Astrocyte (in vitro differentiated cells and primary cell): ENCODE measurements around the gene GZMM. TPM values are rescaled to one million over a fixed set of nuclear protein-coding genes. Genes with fewer than 3 reads are reported as not detected.
"Not testable (repeated sequence)": the region's sequence is repeated elsewhere in the genome, so short reads cannot be mapped to it uniquely, and the experiment has no call there.

ENCODE experiments used
- DNase-seq: peaks from one replicate; pipeline ENCODE4 v3.0.0-alpha.2; 2010; ENCODE audit warnings: low read depth
- FAIRE-seq: peaks from 2 replicates; lab custom pipeline; 2011; peaks lifted over from hg19 to GRCh38; lab: Jason Lieb, UNC
- H2AFZ ChIP-seq: 2 replicates; pipeline ENCODE4 v1.6.0; 2012; ENCODE audit warnings: low read depth, low read length, inconsistent platforms
- H3K27ac ChIP-seq: 2 replicates; pipeline ENCODE4 v1.5.1; 2011; ENCODE audit warnings: low read depth, low read length, inconsistent platforms
- H3K27me3 ChIP-seq: 2 replicates; pipeline ENCODE4 v1.6.0; 2011; ENCODE audit warnings: low read length, inconsistent platforms; ENCODE audit not compliant: insufficient read depth
- H3K36me3 ChIP-seq: 2 replicates; pipeline ENCODE4 v1.5.1; 2011; ENCODE audit warnings: low read length, inconsistent platforms; ENCODE audit not compliant: insufficient read depth
- H3K4me1 ChIP-seq: 2 replicates; pipeline ENCODE4 v1.5.1; 2011; ENCODE audit warnings: low read length, inconsistent platforms; ENCODE audit not compliant: insufficient read depth
- H3K4me2 ChIP-seq: 2 replicates; pipeline ENCODE4 v1.6.0; 2012; ENCODE audit warnings: low read length, inconsistent platforms
- H3K4me3 ChIP-seq: 2 replicates; pipeline ENCODE4 v1.5.1; 2011; ENCODE audit warnings: low read depth, mild to moderate bottlenecking, low read length, inconsistent platforms; ENCODE audit not compliant: insufficient read depth
- H3K79me2 ChIP-seq: 2 replicates; pipeline ENCODE4 v1.6.0; 2012; ENCODE audit warnings: mild to moderate bottlenecking, low read length, inconsistent platforms; ENCODE audit not compliant: insufficient read depth
- H3K9ac ChIP-seq: 2 replicates; pipeline ENCODE4 v1.6.0; 2012; ENCODE audit warnings: mild to moderate bottlenecking, low read length, inconsistent platforms
- H3K9me3 ChIP-seq: 2 replicates; pipeline ENCODE4 v1.5.1; 2012; ENCODE audit warnings: low read depth, mild to moderate bottlenecking, low read length, inconsistent platforms; ENCODE audit not compliant: insufficient read depth
- H4K20me1 ChIP-seq: 2 replicates; pipeline ENCODE4 v1.6.0; 2012; ENCODE audit warnings: low read length, inconsistent platforms; ENCODE audit not compliant: insufficient read depth
- H3K27ac Mint-ChIP-seq: one replicate; pipeline ENCODE4 v1.8.0; 2021; ENCODE audit warnings: mild to moderate bottlenecking, mixed read lengths; ENCODE audit not compliant: unreplicated experiment
- H3K27me3 Mint-ChIP-seq: one replicate; pipeline ENCODE4 v1.8.0; 2021; ENCODE audit warnings: low read depth, mixed read lengths; ENCODE audit not compliant: unreplicated experiment
- H3K36me3 Mint-ChIP-seq: one replicate; pipeline ENCODE4 v1.8.0; 2021; ENCODE audit warnings: low read depth, mixed read lengths; ENCODE audit not compliant: unreplicated experiment
- H3K4me1 Mint-ChIP-seq: one replicate; pipeline ENCODE4 v1.8.0; 2021; ENCODE audit warnings: low read depth, mixed read lengths; ENCODE audit not compliant: unreplicated experiment
- H3K4me3 Mint-ChIP-seq: one replicate; pipeline ENCODE4 v1.8.0; 2021; ENCODE audit warnings: mild to moderate bottlenecking, moderate library complexity, mixed read lengths; ENCODE audit not compliant: unreplicated experiment
- H3K9me3 Mint-ChIP-seq: one replicate; pipeline ENCODE4 v1.8.0; 2021; ENCODE audit warnings: mild to moderate bottlenecking, mixed read lengths; ENCODE audit not compliant: unreplicated experiment
- CTCF ChIP-seq: IDR thresholded peaks from 2 replicates; pipeline ENCODE4 v1.5.1; 2011; ENCODE audit warnings: low read depth, mild to moderate bottlenecking, inconsistent platforms, low read length, moderate library complexity; ENCODE audit not compliant: insufficient read depth
- EZH2 ChIP-seq: IDR thresholded peaks from 2 replicates; pipeline ENCODE4 v1.6.1; 2012; ENCODE audit warnings: mild to moderate bottlenecking, low read length, inconsistent platforms; ENCODE audit not compliant: insufficient read depth
- total RNA-seq: library from RNA; stranded (reverse); gene quantifications from 2 replicates; pipeline ENCODE4 v1.2.1, GENCODE V29; 2021

The GZMM gene
- total RNA-seq, 1 donor from 2014 or later: 0.70 TPM

GRCh38 chr19:584240-585001 lies 40.6 kb downstream of the GZMM start:
- Histone ChIP-seq H4K20me1 (peaks cover 62% of the 10 kb centered on the region), H3K9me3 (no peaks in the 10 kb centered on the region), H3K27me3 (no peaks in the 10 kb centered on the region), H3K4me1 (peaks cover 31% of the 10 kb centered on the region), H3K79me2 (peaks cover 22% of the 10 kb centered on the region), H3K4me2 (no peak overlapping the region), H2AFZ (no peak overlapping the region), H3K4me3 (no peak overlapping the region), H3K9ac (no peak overlapping the region), H3K36me3 (peaks cover 5% of the 10 kb centered on the region), H3K27ac (no peak overlapping the region)
- TF ChIP-seq EZH2 (no peak), CTCF (peak; percentile 68)
- H3K9me3 Mint-ChIP-seq: no peaks in the 10 kb centered on the region
- no peak overlapping the region for H3K27ac Mint-ChIP-seq
- DNase-seq (no peak), FAIRE-seq (no peak)
- H3K27me3 Mint-ChIP-seq: peaks cover 2% of the 10 kb centered on the region
- H3K4me1 Mint-ChIP-seq: peaks cover 19% of the 10 kb centered on the region
- H3K36me3 Mint-ChIP-seq: peaks cover 8% of the 10 kb centered on the region
- peak overlapping the region; percentile 70 for H3K4me3 Mint-ChIP-seq

- not testable (repeated sequence) for H3K9ac ChIP-seq, H3K27me3 ChIP-seq, H3K9me3 ChIP-seq, H3K27ac ChIP-seq, DNase-seq, H3K4me2 ChIP-seq, H3K9me3 Mint-ChIP-seq, H3K4me3 Mint-ChIP-seq, H3K4me3 ChIP-seq, H3K27me3 Mint-ChIP-seq, H3K27ac Mint-ChIP-seq, H3K36me3 ChIP-seq, FAIRE-seq, H3K36me3 Mint-ChIP-seq, H2AFZ ChIP-seq
- H3K4me1 ChIP-seq: peaks cover 31% of the 10 kb centered on the region
- peaks cover 19% of the 10 kb centered on the region for H3K4me1 Mint-ChIP-seq
- peaks cover 55% of the 10 kb centered on the region for H4K20me1 ChIP-seq
- H3K79me2 ChIP-seq: peaks cover 15% of the 10 kb centered on the region
Observed at GRCh38 chr19:585146-585545, 41.3 kb downstream of the GZMM start.

GRCh38 chr19:585551-586110 lies 41.8 kb downstream of the GZMM start:
- H3K9me3 Mint-ChIP-seq: no peaks in the 10 kb centered on the region
- peaks cover 31% of the 10 kb centered on the region for H3K4me1 ChIP-seq
- H3K36me3 ChIP-seq: peaks cover 5% of the 10 kb centered on the region
- peaks cover 50% of the 10 kb centered on the region for H4K20me1 ChIP-seq
- DNase-seq: no peak
- no peak overlapping the region for H2AFZ ChIP-seq
- H3K27ac ChIP-seq: no peak overlapping the region
- H3K4me1 Mint-ChIP-seq: peaks cover 19% of the 10 kb centered on the region
- no peaks in the 10 kb centered on the region for H3K27me3 ChIP-seq
- no peak overlapping the region for H3K4me2 ChIP-seq
- H3K27me3 Mint-ChIP-seq: peaks cover 2% of the 10 kb centered on the region
- FAIRE-seq: no peak
- H3K27ac Mint-ChIP-seq: peak overlapping the region; percentile 47
- no peak overlapping the region for H3K4me3 ChIP-seq
- no peak overlapping the region for H3K9ac ChIP-seq
- TF ChIP-seq CTCF (no peak), EZH2 (no peak)
- peaks cover 10% of the 10 kb centered on the region for H3K79me2 ChIP-seq
- H3K4me3 Mint-ChIP-seq: no peak overlapping the region
- peaks cover 8% of the 10 kb centered on the region for H3K36me3 Mint-ChIP-seq
- H3K9me3 ChIP-seq: no peaks in the 10 kb centered on the region
